GM19395 (cell line): ENCODE measurements around the gene ISCU.
"Not testable (repeated sequence)": the region's sequence is repeated elsewhere in the genome, so short reads cannot be mapped to it uniquely, and the experiment has no call there.

Experiments
- ATAC-seq: cut with Tn5 transposase; IDR thresholded peaks from one replicate; pipeline ENCODE4 v1.9.1; 2021; ENCODE audit warnings: mild to moderate bottlenecking, moderate library complexity; ENCODE audit not compliant: unreplicated experiment

ISCU gene

DNA sequence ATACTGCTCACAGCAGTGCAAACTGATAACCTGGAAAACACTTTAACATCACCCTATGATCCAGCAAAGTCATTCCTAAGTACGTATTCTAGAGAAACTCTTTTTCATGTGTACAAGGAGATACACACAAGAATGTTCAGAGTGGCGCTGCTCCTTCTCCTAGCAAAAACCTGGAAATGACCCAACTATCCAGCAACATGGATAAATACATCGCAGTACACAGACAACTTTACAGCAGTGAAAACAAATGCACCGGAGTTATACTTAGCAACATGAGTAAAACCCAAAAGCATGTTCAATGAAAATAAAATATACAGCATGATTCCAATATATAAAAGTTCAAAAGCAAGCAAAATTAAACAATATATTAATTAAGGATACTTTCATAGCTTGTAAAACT lies 20.1 kb upstream of the ISCU start:
- ATAC-seq, result no peak

GRCh38 chr12:108543652-108544051 lies 18.7 kb upstream of the ISCU start:
- ATAC-seq, result no peak

DNA sequence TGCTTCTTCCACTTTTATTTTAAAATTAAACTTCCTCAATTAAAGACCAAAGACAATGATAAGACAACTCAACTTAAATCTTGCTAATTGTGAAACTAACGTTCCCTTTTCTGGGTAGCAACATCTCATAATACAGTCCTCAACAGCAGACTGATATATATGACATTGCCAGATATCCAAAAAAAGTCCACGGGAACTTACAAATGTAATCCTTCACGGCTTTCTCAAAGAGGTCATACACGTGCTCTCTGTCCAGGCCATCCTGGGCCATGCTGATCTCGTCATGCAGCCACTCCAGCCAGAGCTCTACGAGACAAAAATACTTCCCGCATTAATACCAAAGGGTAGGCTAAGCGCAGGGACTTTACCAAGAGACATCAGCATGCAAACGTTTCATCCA lies 14.7 kb upstream of the ISCU start:
- ATAC-seq, result no peak

DNA sequence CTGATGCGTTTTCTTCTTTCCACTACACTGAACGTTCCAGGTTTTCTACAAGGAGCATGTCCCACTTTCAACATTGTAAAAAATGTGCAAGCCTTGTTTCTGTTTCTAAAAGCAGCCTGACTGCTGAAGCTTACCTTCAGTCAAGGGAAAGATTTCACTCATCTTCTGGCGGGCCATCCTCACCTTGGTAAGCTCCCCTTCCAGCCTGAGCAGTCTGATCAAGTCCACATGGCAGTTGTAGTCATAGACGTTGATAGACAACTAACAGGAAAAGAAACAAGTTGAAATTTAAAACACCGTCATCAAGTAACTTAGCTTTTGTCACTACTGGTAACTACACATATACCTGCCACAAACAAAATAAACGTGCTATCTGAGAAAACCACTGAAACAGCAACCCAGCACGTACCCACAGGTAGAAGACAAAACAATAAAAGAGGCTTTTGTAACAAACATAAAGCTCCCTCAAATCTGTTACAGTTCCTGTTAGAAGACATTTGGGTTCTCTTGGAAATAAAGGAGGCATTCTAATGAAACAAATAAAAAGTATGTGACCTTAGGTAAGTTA lies 13.4 kb upstream of the ISCU start:
- ATAC-seq, result no peak

DNA sequence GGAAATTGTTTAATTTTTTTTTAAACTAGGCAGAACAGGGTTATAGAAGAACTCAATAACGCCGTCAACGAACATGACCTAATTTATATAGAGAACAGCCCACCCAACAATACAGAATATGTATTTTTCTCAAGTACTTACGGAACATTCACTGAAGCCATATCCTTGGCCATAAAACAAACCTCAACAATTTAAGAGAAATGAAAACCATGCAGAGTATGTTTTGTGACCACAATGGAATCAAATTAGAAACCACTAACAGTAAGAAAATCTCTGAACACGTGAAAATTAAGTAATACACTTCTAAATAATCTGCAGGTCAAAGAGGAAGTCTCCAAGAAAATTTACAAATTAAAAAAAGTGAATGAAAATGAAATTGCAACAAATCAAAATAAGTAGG lies 10.9 kb upstream of the ISCU start:
- no peak for ATAC-seq

DNA sequence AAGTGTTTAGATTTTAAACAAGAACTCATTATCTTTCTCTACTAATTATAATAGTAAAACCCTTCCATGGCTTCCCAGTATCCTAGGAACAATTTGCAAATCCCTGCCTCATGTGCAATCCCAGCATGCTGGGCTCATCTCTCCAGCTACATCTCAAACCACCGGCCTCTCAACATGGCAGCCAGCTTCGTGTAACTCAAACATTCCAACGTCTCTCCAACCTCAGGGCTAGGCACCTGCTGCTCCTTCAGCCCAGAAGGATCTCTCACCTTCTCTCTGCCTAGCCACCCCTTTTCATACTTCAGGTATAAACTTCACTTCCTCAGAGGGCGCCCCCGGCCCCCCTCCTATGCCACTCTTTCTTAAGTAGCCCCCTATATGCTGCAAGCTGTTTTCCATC lies 8.6 kb upstream of the ISCU start:
- no peak for ATAC-seq

GRCh38 chr12:108555383-108555782 lies 7.0 kb upstream of the ISCU start:
- ATAC-seq, result not testable (repeated sequence)

- ATAC-seq, result no peak
Measured at GRCh38 chr12:108559007-108559655, 3.3 kb upstream of the ISCU start.

GRCh38 chr12:108559748-108560147 lies 2.6 kb upstream of the ISCU start:
- ATAC-seq, result no peak

- ATAC-seq, result no peak
Measured at GRCh38 chr12:108560321-108560721, 2.1 kb upstream of the ISCU start.

GRCh38 chr12:108560752-108561719 lies 1.4 kb upstream of the ISCU start, which contains the start of gene SART3:
Gene SART3, minus strand, starts transcription at chr12:108561173. Its CDS starts 19 bp downstream, at chr12:108561154.
- peak; percentile 48 for ATAC-seq

DNA sequence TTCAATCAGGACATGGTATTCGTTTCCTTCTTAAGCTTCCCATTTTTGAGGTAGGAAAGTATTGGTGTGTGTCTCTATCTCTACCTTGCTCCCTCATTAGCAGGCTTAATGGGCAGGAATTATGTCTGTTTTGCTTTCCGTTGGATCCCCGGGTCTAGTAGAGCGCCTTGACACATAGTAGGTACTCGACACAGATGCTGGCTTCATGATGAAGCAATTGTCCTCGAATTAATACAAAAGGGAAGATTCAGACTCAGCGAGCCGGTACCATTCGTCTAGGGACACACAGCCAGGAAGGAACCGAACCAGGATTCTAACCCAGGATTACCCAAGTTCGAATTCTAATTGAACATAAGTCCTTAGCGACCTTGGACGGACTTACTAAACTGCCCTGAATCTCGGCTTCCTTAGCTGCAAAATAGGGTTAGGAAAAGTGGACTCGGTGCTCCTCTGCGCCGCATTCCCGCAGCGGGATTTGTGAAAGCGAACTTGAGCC lies 496 bp upstream of the ISCU start:
- no peak for ATAC-seq

DNA sequence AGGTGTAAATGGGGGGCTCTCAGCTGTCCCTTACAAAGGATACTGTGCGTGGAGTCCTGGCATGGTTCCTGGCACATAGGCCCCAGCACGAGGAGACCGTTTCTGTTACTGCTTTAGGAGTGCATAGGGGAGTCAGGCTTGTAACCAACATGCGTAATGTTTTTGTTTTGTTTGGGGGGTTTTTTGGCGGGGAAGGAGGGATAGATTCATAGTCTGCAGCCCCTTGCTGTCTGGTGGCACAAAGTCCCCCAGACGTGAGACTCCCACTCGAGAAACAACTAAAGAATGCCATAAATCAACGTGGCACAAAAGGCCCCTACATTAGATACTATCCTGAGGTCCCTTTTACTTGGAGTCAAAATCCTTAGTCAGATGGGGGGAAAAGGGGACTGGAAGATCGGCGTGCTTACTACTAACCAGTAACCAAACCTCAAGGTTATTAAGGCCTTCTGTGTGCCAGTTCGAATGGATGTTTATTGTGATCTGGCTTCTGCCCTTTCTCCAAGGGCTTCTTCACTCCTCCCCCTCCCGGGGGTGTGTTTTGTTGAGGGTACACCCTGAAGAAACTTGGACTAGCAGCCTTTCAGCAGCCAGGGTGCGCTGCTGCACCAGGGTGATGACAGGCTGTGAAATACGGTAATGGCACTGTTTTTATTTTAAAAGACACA lies 874 bp downstream of the ISCU start:
- ATAC-seq, result peak; percentile 37

DNA sequence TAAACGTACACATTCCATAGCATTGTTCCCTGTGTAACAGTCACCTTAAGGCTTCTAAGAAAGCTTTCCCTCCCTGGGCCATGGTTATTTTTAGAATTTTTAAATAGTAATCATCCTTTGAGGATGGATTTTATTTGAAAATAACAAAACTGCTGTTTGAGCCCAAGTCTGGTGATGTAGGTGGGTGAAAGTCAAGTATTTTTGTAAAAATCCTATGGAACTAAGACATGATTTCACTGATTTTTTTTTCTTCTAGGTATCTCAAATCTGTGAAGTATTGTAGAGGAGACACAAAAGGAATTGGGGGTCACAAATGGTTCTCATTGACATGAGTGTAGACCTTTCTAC lies 1.4 kb downstream of the ISCU start:
- no peak for ATAC-seq

- no peak for ATAC-seq
Measured at GRCh38 chr12:108564724-108565123, 2.3 kb downstream of the ISCU start.

DNA sequence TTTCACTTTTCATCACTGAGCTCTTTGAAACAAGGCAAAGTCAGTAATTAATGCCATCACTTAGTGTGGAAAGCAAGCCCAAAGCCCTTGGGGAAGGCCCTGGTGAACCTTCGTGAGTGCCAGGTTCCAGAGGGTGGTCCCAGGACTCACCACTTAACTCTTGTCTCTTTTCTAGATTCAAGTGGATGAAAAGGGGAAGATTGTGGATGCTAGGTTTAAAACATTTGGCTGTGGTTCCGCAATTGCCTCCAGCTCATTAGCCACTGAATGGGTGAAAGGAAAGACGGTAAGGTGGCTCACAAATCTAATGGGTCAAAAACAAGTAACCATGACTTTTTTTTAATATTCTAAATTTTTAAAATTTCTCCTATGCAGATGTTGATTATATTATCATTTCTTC lies 2.8 kb downstream of the ISCU start:
- no peak for ATAC-seq

- no peak for ATAC-seq
Measured at GRCh38 chr12:108565976-108566375, 3.6 kb downstream of the ISCU start.

DNA sequence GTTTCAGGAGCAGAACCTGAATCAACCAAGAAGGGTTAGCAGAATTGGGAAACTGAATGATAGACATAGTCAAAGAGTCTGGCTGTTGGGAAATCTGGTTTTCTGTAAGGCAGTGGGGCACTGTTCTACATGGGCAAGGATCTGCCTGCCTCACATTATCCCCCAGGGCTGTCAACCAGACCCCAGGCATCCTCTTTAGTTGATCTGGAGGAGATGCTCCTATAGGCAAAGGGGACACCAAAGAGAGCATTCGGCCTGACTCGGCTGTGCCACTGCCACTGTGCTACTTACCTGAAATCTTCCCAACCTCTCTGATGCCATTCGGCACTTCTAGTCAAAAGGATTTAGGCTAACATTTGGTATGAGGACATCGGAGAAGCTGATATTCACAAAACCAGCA lies 4.1 kb downstream of the ISCU start:
- ATAC-seq, result no peak

DNA sequence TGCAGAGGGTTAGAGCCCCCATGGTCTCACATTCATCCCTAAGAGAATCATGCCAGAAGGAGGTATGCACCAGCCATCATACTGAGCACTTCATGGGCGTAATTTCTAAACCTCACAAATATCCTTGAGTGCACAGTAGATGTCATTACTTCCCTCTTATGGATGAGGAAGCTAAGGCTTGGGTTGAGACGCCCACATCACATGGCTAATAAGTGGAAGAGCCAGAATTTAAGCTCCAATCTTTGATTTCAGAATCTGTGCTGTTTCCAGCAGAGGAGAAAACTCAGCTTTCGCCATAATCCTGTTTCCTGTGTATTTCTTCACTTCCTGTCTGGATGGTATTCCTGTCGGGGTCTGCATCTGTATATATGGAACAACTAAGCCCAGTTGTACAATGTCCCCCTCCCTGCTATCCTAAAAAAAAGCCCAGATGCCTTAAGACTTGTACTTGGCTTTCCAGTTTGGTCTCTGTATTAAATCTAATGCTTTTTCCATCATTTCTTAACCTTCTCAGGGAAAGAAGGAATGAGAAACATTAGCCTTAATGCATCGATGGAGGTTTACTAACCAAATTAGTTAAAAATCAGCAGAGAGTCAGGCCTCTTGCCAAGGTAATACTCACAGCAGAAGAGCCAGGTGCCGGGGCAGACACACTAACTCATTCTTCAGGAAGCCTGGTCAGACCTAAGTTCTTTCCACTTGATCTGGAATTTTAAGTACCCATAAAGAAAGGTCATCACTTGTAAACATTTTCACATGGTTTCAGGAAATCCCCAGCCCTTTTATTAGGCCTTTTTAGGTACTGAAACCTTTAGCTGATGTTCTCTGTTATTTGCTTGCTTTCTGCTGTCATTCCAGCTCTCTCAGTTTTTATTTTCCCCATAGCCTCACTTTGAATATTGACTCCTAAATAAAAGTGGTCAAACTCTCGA lies 5.3 kb downstream of the ISCU start:
- no peak for ATAC-seq
